ENCODE results near the gene MED12.

MED12 gene

DNA sequence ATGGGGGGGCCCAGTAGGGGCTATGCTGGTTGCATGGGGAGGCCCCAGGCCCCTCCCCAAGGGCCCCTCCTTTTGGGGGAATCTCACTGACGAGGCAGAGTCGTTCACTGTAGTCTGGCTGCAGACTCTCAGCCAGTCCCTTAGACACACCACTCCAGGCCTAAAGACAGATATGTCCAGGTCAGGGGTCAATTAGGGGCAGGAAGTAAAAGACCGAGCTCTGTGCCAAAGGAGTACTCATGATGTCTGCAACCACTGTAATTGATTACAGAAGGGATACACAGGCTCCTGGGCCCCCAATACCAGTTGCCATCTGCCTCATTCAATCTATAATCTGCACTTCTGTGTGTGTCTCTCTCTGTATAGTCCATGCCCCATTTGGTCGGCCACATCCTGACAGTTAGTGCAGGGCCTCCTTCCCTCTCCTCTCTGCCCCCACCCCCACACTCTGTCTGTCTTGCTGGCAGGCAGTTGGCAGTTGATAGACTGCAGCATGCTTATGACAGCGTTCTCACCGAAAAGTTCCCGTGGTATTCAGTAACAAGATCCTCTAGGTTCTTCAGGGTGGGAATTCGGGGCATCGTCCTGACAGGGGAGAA, 10.5 kb upstream of the MED12 start:
- no peak for DNase-seq

DNA sequence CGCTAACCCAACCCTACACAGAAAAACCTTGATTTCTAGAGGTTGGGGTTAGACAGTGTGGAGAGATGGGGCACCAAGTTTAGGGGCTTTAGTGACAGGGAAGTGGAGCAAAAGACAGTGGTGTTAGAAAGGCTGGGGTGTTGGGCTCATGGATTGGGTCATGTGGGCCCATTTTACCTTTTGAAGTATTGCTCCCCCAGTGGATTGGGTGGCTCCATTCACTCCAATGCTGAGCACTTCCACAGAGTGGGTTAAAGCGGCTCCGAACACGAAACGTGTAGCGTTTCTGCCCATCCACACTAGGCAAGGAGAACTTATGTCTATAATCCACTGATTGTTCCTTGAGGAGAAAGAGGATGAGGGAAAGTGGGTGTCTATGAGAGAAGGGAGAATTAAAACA, 9.3 kb upstream of the MED12 start:
- DNase-seq: no peak

DNA sequence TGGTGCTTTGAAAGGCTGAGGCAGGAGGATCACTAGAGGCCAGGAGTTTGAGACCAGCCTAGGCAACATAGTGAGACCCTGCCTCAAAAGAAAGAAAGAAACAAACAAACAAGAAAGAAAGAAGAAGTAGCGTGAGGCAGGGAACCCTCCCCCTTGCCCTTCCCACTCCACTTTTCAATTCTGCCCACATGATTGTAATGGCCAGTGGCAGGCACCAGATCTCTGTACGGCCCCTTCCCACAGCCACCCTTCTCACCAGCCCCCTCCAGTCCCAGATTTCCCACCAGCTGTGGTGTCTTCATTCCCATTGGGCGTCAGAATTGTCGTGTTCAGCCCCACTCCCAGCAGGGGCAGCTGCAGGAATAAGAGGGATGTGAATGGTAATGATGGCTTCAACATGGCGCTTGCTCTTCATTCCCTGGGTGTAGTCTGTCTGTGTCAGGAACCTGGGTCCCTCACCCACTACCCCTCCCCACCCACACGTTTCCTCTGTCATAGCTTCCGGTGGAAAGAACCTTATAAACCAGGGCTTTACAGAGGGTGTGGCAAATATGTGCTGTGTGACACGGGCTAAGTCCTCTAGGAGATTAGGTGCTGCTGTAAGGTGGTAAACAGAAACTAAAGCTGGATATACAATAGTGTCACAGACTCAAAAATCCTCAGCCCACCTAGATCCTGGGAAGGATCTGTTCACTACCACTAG, 7.1 kb upstream of the MED12 start, which contains the start of gene IL2RG:
TSS of gene IL2RG (minus strand) at position 437 of the 703 bp plus-strand sequence. CDS start at position 399, 38 bp downstream.
- no peak for DNase-seq

DNA sequence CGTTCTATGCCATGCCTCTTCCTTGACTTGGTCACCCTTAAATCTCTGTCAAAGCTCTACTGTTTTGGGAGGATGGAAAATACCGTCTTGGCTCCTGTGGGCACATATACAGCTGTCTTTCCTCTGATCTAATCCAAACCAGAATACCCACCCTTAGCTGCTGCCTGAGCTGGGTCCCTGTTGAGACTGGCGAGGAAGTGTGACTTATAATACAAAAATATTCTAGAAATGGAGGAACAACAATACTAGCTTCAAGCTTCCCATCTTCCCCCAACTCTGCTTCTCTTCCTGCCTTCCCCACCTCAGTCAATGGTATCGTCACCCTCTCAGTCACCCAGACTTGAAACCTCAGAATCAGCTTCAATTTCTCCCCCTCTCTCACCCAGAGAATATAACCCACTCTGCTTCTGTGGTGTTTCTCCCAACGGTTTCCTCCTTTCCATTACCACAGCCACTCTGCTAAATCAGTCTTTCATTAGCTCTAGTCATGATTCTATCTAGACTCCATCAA, 6.4 kb upstream of the MED12 start:
- DNase-seq: no peak

DNA sequence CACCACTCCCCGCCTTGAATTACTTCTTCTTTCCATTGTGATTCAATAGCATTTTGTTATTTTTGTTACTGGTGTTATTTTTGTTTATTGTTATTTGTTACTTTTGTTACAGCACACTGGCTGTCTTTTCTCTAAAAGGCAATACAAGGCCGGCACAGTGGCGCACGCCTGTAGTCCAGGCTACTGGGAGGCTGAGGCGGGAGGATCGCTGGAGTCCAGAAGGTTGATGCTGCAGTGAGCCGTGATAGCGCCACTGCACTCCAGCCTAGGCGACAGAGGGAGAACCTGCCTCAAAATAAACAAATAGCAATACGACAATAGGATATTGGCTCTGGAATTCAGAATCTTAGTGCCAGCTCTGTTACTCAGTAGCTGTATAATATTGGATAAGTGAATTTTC, 1.0 kb upstream of the MED12 start:
- no peak for DNase-seq

DNA sequence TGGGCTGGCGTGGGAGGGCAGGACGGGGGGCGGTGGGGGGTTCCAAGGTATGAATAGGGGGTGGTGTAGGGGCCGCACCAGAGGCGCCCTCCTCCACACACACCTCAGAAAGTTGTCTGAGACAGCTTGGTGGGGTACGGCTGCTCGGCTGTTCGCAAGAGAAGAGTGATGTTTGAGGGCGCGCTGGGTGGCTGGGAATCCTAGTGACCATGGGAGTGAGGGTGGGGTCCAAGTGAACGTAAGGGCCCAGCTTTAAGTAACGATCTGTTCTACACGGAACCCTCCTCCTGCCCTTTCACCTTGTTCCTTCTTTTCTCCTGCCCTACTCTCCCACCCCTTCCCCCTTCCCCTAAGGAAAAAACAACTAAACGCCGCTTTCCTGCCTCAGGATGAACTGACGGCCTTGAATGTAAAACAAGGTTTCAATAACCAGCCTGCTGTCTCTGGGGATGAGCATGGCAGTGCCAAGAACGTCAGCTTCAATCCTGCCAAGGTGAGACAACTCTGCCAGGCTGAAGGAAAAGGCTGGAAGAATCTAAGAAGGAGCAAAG, 664 bp downstream of the MED12 start:
- no peak for DNase-seq

DNA sequence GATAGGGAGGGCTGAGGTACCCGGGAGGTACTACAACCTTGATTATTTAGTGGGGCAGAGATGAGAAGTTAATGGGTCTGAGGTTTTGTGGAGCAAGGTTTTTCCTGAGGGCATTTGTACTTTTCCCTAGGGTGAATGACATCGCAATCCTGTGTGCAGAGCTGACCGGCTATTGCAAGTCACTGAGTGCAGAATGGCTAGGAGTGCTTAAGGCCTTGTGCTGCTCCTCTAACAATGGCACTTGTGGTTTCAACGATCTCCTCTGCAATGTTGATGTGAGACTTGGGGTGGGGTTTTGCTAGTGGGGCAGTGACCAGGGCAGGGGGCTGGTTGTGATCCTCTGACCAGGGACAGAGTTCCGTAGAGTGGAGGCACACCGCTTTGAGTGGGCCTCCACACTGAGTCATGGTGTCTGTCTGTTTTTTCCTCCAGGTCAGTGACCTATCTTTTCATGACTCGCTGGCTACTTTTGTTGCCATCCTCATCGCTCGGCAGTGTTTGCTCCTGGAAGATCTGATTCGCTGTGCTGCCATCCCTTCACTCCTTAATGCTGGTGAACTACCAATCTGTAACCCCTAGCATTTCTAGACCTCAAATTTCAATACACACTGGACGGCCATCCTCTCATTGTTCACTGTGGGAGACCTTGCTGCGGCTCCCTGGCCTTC, 9.9 kb downstream of the MED12 start:
- DNase-seq: no peak

DNA sequence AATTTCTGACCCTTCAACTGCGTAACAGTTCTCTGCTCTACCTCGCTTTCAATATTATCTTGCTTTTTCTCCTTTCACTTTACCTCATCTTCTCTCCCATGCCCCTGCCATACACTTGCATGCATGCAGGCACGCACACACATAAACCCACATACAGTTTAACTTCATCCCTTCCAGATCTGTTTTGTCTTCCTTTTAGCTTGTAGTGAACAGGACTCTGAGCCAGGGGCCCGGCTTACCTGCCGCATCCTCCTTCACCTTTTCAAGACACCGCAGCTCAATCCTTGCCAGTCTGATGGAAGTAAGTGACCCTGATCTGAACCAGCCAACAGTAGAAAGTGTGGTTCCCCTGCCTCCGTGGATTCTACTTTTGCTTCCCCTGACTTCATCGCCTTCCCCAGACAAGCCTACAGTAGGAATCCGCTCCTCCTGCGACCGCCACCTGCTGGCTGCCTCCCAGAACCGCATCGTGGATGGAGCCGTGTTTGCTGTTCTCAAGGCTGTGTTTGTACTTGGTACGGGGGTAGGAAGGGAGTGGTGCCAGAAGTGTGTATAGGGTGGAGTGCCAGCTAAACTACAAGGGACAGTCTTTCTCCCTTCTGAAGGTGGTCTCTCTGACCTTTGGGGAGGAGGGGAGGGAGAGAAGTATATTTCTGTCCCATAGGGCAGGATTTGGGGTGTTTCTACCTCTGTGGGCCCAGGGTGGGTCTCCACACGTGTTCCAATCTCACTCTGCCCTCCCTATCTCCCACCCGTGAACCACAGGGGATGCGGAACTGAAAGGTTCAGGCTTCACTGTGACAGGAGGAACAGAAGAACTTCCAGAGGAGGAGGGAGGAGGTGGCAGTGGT, 10.7 kb downstream of the MED12 start:
- peak in 1 of 2 experiments; percentile 3 for DNase-seq

DNA sequence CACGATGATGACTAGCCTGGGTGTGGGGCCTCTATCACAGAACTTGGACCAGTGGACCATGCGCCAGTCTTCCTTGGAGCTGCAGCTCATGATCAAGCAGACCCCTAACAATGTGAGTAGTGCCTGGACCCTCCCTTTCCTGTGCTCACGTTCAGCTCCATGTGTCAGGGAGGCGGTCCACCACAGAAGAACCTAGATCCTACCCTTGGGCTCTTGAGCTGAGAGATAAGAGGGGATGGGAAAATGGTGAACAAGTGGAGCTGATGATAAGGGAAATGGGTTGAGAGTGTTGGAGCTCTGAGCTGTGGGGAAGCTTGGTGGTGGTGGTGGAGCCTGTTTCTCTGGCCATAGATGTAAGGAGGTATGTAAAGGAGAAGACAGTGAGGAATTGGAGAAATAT, 13.1 kb downstream of the MED12 start:
- no peak for DNase-seq

DNA sequence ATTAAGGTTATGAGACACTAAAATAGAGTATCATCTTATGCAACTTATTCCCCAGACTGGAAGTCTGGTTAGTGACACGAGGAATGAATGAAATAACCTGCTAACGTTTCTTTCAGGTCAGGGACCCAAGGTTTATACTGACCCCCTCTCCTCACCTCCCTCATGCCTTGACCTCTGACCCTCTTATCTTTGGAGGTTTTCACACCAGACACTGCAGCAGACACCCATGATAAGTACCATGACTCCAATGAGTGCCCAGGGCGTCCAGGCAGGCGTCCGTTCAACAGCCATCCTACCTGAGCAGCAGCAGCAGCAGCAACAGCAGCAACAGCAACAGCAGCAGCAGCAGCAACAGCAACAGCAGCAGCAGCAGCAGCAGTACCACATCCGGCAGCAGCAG, 22.0 kb downstream of the MED12 start:
- DNase-seq: no peak

DNA sequence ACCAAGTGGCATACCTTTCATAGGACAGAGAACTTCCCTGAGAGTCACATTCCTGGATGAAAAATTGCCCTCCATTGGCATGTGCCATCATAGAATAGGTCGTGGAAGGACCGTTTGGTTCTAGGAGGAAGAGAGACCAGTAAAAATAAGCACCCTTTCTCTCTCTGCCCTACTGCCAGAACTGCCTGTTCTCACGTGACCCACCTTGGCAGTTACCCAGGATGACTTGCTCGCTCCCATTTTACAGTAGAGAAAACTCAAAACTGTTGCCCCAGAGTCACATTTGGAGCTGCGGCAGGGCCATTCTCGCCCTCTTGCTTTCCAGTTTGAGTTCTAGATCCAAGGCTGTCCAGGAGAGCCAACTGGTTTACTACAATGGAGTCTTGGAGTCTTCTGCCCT, 25.1 kb downstream of the MED12 start:
- DNase-seq: no peak

DNA sequence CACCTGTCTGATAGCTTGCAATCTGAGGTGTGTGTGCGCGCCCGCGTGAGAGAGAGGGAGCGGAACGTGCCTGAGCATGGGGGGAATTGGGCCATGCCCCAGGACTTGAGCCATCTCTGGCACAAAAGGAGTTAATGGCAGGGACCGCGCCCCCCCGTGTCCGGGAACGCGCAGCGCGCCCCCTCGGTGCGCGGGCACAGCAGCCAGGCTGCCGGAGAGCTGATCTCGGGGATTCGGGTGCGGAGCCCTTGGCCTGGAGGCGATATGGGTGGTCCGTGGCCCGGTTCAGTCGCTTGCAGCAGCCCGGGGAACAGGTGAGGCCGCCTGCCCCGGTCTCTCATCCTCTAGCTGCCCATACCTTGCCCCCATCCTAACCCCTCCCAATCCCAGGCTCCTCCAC, 26.3 kb downstream of the MED12 start, which contains the start of gene NLGN3:
TSS of gene NLGN3 (plus strand) at position 191 of the 400 bp plus-strand sequence. CDS start 2,909 bp downstream, outside the sequence.
- no peak for DNase-seq

DNA sequence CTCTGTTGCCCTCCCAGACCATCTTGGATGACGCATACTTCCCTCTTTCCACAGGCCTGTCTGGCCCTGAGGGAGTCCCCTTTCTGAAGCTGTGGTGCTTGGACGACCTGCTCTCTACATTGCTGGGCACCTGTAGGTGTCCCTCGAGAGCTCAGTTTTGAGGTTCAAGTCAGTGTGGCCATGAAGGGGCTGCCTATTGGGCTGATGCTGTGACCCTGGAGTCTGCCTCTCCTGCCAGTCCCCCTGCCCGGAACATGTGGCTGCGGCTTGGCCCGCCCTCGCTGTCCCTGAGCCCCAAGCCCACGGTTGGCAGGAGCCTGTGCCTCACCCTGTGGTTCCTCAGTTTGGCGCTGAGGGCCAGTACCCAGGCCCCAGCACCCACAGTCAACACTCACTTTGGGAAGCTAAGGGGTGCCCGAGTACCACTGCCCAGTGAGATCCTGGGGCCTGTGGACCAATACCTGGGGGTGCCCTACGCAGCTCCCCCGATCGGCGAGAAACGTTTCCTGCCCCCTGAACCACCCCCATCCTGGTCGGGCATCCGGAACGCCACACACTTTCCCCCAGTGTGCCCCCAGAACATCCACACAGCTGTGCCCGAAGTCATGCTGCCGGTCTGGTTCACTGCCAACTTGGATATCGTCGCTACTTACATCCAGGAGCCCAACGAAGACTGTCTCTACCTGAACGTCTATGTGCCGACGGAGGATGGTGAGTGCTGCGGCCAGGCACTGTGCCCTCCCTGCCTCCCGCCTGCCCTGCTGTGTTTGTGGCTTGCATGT, 29.3 kb downstream of the MED12 start:
- no peak for DNase-seq

DNA sequence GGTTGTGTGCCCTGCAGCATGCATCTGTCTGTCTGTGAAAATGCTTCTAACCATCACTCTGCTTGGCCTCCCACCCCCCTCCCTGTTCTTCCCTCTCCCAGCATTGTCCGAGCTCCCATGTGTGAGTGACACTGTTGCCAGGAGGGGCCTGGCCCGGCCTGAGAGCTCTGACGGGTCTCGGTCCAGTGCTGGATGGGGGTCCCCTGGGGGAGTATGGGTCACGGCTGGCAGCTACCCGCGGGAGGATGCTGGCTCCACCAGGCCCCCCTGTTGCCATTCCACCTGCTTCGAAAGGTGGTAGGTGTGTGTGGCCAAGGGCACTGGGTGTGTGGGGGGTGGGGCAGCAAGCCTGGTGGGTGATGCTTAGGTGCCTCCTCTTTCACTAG, 29.9 kb downstream of the MED12 start:
- no peak for DNase-seq

DNA sequence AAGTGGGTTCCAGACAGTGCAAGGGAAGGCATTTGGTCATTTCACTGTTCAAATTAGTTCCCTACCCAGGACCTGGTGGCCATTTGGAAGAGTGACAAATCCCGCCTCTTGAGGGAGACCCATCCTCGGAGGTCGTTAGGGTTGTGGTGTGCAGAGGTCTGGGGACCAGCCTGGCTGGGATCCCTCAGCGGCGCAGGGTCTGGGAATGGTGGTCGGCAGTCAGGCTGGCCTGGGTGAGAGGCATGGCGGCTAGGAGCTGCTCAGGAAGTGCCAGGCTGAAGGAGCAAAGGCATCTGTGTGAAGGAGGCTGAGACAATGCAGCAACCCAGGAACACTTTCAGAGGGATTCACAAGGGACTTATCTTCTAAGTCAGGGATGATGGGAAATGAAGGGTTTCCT, 33.0 kb downstream of the MED12 start:
- DNase-seq: no peak

DNA sequence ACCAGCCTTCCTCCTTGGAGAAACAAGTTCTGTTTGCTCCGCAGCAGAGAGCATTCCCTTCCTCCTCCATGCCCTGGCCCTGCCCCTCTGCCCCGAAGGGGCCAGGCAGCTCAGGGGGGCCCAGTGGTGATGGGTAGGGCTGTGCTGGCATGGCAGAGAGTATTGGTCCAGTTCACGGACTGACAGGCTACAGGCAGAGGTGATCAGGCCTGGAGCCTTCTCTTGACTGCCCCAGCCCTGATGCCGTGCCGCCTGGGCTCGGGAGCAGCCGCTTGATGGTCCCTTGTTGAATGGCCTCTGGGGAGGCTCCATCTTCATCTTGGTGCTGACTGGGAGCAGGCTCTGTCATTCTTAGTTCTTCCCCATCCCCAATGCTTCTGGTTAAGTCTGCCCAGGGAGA, 35.8 kb downstream of the MED12 start:
- no peak for DNase-seq

DNA sequence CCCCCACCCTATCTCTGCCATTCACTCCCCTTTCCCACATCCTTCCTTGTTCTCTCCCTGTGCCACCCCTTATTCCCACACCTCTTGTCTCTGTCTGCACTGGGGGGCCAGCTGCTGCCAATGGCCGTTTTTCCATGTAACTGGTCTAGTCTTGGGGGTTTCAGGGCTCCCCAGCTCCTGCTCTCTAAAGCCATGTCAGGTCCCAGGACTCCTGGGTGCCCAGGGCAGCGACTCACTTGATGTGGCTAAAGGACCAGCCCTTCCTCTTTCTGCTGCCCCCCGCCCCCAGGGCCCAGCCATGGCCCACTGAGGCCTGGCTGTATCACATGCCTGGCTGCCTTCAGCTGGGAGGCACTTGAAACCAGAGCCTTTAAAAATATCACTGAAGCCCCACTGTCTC, 36.2 kb downstream of the MED12 start:
- DNase-seq: no peak

DNA sequence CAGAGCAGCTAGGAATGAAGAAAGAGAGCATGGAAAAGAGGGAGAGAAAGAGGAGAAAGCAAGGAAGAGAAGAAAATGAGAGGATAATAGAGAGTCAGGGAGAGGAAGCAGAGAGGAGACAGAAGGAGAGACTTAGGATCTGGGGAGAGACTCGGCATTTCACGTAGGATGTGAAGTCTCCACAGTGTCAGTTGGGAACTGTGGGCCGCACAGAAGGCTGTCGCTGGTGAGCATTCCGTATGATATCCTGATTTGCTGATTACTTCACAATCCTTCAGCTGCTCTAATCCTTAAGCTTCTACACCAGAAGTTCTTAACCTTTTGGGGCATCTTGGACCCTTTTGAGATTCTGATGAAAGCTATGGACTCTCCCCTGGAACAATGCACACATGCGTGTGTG, 40.2 kb downstream of the MED12 start:
- DNase-seq: no peak

DNA sequence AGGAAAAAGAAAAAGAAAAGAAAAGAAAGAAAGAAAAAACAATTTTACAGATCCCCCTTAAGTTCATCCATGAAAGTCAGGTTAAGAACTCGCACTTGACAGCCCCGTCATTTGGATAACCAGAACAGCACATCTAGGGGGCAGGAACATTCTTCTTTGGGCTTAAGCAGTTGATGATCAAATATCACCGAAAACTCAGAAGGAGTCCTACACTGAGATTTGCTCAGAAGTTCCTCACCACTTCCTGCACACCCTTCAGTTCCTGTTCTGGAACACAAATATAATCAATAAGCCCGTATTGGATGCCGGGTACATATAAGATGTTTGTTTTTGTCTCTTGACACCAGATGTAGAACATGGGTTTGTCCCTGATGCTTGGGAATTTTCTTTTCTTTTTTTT, 40.9 kb downstream of the MED12 start:
- no peak for DNase-seq

DNA sequence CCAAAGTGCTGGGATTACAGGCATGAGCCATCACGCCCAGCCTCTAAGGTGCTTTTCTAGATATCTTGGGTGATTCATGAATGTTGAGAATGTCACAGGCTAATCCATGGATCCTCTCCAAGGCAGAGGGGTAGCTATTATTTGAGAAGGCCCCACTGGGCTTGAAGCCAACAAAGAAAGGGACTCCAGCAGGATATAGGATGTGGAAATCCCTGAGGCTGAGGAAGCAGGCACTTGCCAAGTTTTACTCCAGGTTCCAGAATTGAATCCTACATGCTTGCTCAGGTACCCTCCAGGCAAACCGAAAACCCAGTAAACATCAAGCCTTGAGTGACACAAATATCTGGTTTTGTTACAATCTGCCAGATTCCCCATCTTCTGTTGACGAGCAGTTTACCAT, 42.1 kb downstream of the MED12 start:
- no peak for DNase-seq

DNA sequence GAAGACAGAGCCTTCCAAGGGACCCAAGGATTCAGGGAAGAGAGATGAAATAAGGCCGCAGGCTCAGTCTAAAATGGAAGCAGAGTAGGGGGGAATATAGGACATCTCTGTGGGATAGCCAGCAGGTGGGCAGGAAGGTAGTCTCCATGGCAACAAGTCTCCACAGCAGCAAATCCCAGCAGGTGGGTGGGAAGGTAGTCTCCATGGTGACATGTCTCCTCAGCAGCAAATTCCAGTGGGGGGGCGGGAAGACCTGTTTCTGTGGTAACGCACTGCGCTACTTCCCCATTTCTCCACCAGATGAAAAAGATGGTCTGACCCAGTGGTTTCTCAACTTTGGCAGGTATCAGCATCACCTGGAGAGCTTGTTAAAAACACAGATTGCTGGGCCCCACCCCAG, 44.6 kb downstream of the MED12 start:
- no peak for DNase-seq

DNA sequence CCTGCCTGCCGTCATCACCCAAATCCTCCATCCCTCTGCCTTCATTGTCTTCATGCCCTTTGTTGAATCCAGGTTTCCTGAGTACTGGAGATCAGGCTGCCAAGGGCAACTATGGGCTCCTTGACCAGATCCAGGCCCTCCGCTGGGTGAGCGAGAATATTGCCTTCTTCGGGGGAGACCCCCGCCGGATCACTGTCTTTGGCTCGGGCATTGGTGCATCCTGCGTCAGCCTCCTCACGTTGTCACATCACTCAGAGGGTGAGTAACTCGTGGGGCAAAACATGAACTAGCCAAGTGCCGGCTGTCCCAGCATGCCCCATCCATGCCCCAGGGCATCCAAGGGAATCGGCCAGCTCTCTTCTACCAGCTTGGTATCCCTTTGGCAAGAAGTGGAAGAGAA, 45.7 kb downstream of the MED12 start:
- DNase-seq: no peak
